ENCODE results near the gene ACOX1.
A peak's percentile ranks its signal among the peaks of the same experiment; 100 is the strongest.

ACOX1 gene

DNA sequence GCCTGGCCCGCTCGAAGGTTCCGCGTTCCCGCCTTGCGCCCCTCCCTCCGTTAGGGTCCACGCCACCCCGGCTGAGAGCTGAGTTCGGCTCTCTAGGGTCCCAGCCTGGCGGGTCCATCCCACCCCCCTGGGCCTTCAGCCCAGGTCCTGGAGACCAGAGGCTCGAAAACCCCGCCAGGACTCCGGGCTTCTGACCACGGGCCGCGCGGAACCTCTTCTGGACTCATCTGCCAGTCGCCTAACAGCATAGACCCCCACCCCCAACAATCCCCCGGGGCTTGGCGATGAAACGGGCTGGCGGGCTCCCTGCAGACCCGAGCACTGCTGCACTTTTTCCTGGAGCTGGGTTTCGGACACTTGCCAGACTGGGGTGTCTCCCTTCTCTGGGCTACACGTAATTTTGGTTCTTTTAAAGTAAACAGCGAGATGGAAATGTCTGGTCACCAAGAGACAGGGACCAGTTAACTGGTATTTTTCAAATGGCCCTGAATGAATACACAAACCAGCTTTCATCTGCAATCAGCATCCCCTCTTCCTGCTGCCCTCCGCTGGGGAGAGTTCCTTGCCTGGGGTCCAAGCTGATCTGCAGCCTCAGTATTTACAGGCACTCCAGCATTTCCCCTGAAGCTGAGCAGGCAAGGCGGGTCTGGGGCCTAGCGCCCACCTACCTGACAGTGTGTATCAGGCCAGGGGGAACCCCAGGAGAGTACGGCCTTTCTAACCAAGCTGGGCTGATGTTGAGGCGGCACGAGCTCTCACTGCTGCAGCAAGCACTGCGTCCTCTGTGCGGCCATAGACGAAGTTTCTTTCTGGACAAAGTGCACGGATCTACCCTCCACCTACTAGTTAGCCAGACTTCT is 81.6 kb downstream of the ACOX1 start:
- H2AFZ ChIP-seq (ENCODE audit: low read length), result peak overlapping the region; percentile 47; the same call in 1 of the 2 replicates
- TF ChIP-seq EZH2phosphoT487 (IDR thresholded peaks at IDR 0.05; ENCODE audit: low read length) (no peak), EZH2 (optimal IDR thresholded peaks at IDR 0.05; ENCODE audit: low read depth, low read length) (no peak)
- TF ChIP-seq, protein P1, sequence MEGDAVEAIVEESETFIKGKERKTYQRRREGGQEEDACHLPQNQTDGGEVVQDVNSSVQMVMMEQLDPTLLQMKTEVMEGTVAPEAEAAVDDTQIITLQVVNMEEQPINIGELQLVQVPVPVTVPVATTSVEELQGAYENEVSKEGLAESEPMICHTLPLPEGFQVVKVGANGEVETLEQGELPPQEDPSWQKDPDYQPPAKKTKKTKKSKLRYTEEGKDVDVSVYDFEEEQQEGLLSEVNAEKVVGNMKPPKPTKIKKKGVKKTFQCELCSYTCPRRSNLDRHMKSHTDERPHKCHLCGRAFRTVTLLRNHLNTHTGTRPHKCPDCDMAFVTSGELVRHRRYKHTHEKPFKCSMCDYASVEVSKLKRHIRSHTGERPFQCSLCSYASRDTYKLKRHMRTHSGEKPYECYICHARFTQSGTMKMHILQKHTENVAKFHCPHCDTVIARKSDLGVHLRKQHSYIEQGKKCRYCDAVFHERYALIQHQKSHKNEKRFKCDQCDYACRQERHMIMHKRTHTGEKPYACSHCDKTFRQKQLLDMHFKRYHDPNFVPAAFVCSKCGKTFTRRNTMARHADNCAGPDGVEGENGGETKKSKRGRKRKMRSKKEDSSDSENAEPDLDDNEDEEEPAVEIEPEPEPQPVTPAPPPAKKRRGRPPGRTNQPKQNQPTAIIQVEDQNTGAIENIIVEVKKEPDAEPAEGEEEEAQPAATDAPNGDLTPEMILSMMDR (IDR thresholded peaks at IDR 0.05; ENCODE audit: low read length), result no peak
- H3K4me1 ChIP-seq (ENCODE audit: low read length), result peaks cover 6% of the 10 kb centered on the region
- no peaks in the 10 kb centered on the region for H3K36me3 ChIP-seq (replicated peaks; ENCODE audit: insufficient read depth, low read length)
- H3K27ac ChIP-seq (ENCODE audit: low read length), result no peak overlapping the region
- H3K9ac ChIP-seq (ENCODE audit: low read length), result no peak overlapping the region
- no peaks in the 10 kb centered on the region for H3K27me3 ChIP-seq (replicated peaks; ENCODE audit: insufficient read depth, low read length)
- no peaks in the 10 kb centered on the region for H3K9me3 ChIP-seq (replicated peaks; ENCODE audit: insufficient read depth, low read length)
- H3K9me2 ChIP-seq (replicated peaks; ENCODE audit: insufficient read depth, low read length), result no peaks in the 10 kb centered on the region
- H3K4me2 ChIP-seq (ENCODE audit: low read depth, low read length), result peak overlapping the region; percentile 27; the same call in 1 of the 2 replicates
- no peaks in the 10 kb centered on the region for H4K20me1 ChIP-seq (ENCODE audit: insufficient read depth, low read length)
- DNase-seq, result no peak
- no peak overlapping the region for H3K4me3 ChIP-seq (ENCODE audit: low read length)
- H3K79me2 ChIP-seq (ENCODE audit: low read length), result peaks cover 31% of the 10 kb centered on the region
- peaks cover 12% of the 10 kb centered on the region for H3F3A ChIP-seq (ENCODE audit: insufficient read depth, low read length)

DNA sequence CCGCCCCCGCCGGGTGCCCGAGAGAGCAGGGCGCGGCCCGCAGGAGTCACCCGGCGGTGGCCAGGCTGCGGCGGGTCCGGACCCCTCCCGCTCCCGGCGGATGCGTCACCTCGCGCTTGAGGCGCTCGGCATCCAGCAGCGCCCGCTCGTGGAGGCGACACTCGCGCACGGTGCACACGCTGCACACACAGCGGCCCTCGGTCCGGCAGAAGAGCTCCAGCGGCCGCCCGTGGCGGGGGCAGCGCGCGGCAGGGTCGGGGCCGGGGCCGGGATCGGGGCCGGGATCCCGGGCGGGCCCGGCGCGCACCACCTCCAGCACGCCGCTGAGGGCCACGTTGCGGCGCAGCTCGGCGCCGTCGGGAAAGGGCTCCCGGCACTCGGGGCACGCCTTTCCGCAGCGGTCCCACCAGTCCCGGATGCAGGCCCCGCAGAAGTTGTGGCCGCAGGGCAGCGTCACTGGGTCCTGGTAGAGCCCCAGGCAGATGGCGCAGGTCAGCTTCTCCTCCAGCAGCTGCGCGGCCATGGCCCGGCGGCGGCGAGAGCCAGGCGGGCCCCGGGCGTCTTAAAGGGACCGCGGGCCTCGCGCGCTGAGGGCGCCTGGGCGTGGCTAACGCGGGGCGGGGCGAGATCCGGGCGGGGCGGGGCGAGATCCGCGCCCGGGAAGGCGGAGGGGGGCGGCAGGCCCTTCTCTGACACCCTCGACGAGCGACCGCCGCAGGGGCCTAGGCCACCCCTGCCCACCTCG is 82.4 kb downstream of the ACOX1 start, which contains the start of gene TRIM65:
Gene TRIM65 (minus strand): TSS at position 537 of the 745 bp plus-strand sequence. CDS start 14 bp downstream, at position 523.
- Histone ChIP-seq H3K4me3 (ENCODE audit: low read length) (peak within 1 kb of the TSS; percentile 80), H3K9me2 (replicated peaks; ENCODE audit: insufficient read depth, low read length) (no peaks in the 10 kb centered on the region), H3K9ac (ENCODE audit: low read length) (peak within 1 kb of the TSS; percentile 88), H3K79me2 (ENCODE audit: low read length) (peaks cover 26% of the 10 kb centered on the region), H3K4me2 (ENCODE audit: low read depth, low read length) (peak within 1 kb of the TSS; percentile 93), H3K4me1 (ENCODE audit: low read length) (peaks cover 6% of the 10 kb centered on the region), H3K27ac (ENCODE audit: low read length) (peak within 1 kb of the TSS; percentile 75; the same call in 1 of the 2 replicates), H3K36me3 (replicated peaks; ENCODE audit: insufficient read depth, low read length) (no peaks in the 10 kb centered on the region), H3F3A (ENCODE audit: insufficient read depth, low read length) (peaks cover 12% of the 10 kb centered on the region), H4K20me1 (ENCODE audit: insufficient read depth, low read length) (no peaks in the 10 kb centered on the region), H2AFZ (ENCODE audit: low read length) (peak within 1 kb of the TSS; percentile 65), H3K9me3 (replicated peaks; ENCODE audit: insufficient read depth, low read length) (no peaks in the 10 kb centered on the region), H3K27me3 (replicated peaks; ENCODE audit: insufficient read depth, low read length) (no peaks in the 10 kb centered on the region)
- TF ChIP-seq EZH2 (optimal IDR thresholded peaks at IDR 0.05; ENCODE audit: low read depth, low read length) (no peak), EZH2phosphoT487 (IDR thresholded peaks at IDR 0.05; ENCODE audit: low read length) (no peak)
- TF ChIP-seq, protein P1 (IDR thresholded peaks at IDR 0.05; ENCODE audit: low read length), result peak; percentile 26; the same call in 1 of the 2 replicates
- peak; percentile 77 for DNase-seq

GRCh38 chr17:75895370-75896155 is 83.4 kb downstream of the ACOX1 start:
- Histone ChIP-seq H3K36me3 (replicated peaks; ENCODE audit: insufficient read depth, low read length) (no peaks in the 10 kb centered on the region), H3K27ac (ENCODE audit: low read length) (no peak overlapping the region), H3F3A (ENCODE audit: insufficient read depth, low read length) (peaks cover 12% of the 10 kb centered on the region), H3K4me3 (ENCODE audit: low read length) (peak overlapping the region; percentile 80), H3K4me2 (ENCODE audit: low read depth, low read length) (peak overlapping the region; percentile 93), H3K9ac (ENCODE audit: low read length) (peak overlapping the region; percentile 88; the same call in 1 of the 2 replicates), H3K79me2 (ENCODE audit: low read length) (peaks cover 22% of the 10 kb centered on the region), H3K9me3 (replicated peaks; ENCODE audit: insufficient read depth, low read length) (no peaks in the 10 kb centered on the region), H2AFZ (ENCODE audit: low read length) (no peak overlapping the region), H4K20me1 (ENCODE audit: insufficient read depth, low read length) (no peaks in the 10 kb centered on the region), H3K9me2 (replicated peaks; ENCODE audit: insufficient read depth, low read length) (no peaks in the 10 kb centered on the region), H3K4me1 (ENCODE audit: low read length) (peaks cover 6% of the 10 kb centered on the region), H3K27me3 (replicated peaks; ENCODE audit: insufficient read depth, low read length) (no peaks in the 10 kb centered on the region)
- TF ChIP-seq EZH2phosphoT487 (IDR thresholded peaks at IDR 0.05; ENCODE audit: low read length), result no peak
- TF ChIP-seq, protein P1 (IDR thresholded peaks at IDR 0.05; ENCODE audit: low read length), result peak; percentile 32
- no peak for DNase-seq

Data from MM.1S (cell line).